ENCODE measurements around the gene KCNC2. TPM values are rescaled to one million over a fixed set of nuclear protein-coding genes. Genes with fewer than 3 reads are reported as not detected.
A peak's percentile ranks its signal among the peaks of the same experiment; 100 is the strongest.
"Not testable (repeated sequence)": the region's sequence is repeated elsewhere in the genome, so short reads cannot be mapped to it uniquely, and the experiment has no call there.

KCNC2 gene
- total RNA-seq, 1 donor, result 0.43 TPM

DNA sequence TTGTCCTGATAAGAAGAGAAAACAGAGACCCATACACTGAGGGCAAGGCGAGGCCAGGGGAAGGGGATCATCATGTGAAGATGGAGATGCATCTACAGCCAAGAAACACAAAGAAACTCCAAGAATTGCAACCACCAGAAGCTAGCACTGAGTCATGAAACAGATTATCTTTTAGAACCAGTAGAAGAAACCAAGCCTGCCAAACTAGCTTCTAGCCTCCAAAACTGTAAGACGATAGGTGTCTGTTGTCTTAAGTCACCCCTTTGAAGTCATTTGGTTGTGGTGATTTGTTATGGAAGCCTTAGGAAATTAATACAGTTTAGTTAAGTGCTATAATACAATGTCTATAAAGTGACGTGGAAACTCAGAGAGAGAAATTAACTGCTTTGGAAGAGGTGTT, 15.4 kb downstream of the KCNC2 start:
- H3K4me3 ChIP-seq (ENCODE audit: low read depth, low read length), result no peak overlapping the region
- no peak for DNase-seq (ENCODE audit: low read depth)
- TF ChIP-seq, protein P1, sequence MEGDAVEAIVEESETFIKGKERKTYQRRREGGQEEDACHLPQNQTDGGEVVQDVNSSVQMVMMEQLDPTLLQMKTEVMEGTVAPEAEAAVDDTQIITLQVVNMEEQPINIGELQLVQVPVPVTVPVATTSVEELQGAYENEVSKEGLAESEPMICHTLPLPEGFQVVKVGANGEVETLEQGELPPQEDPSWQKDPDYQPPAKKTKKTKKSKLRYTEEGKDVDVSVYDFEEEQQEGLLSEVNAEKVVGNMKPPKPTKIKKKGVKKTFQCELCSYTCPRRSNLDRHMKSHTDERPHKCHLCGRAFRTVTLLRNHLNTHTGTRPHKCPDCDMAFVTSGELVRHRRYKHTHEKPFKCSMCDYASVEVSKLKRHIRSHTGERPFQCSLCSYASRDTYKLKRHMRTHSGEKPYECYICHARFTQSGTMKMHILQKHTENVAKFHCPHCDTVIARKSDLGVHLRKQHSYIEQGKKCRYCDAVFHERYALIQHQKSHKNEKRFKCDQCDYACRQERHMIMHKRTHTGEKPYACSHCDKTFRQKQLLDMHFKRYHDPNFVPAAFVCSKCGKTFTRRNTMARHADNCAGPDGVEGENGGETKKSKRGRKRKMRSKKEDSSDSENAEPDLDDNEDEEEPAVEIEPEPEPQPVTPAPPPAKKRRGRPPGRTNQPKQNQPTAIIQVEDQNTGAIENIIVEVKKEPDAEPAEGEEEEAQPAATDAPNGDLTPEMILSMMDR (IDR thresholded peaks at IDR 0.05; ENCODE audit: insufficient read depth, low read depth, low read length), result no peak

DNA sequence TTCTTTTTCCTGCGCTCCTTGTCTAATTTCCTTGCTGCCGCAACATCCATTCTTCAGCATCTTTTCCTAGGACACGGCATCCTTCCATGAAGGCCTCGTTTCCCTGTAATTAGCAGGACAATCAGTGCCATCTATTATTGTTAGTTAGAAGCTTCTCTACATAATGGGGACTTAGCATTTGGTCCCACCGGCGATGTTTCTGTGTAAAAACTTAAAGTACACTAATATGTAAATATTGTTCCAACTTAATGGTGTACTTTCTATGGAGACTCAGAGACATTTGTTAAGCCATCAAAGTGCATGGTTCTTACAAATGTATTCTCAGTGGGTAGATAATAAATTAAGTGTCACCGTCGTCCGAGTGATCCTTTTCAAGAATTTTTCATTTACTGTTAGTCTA, 17.4 kb downstream of the KCNC2 start:
- no peak overlapping the region for H3K4me3 ChIP-seq (ENCODE audit: low read depth, low read length)
- TF ChIP-seq, protein P1 (IDR thresholded peaks at IDR 0.05; ENCODE audit: insufficient read depth, low read depth, low read length), result no peak
- no peak for DNase-seq (ENCODE audit: low read depth)

DNA sequence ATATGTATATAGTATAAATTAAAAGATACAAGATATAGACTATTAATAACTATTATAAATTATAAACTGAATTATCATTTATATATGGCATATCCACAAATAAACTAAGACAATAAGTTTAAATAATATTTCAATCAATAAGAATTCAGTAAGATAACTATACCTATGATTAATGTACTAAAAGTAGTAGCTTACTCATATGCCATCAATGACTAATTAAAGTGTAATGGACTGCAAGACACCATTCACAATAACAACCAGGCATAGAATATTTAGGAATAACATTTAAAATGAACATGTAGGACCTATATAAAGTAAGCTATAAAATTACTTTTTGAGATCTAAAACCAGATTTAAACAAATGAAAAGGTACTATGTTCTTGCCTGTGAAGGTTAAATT, 18.8 kb downstream of the KCNC2 start:
- no peak overlapping the region for H3K4me3 ChIP-seq (ENCODE audit: low read depth, low read length)
- TF ChIP-seq, protein P1 (IDR thresholded peaks at IDR 0.05; ENCODE audit: insufficient read depth, low read depth, low read length), result no peak
- no peak for DNase-seq (ENCODE audit: low read depth)

DNA sequence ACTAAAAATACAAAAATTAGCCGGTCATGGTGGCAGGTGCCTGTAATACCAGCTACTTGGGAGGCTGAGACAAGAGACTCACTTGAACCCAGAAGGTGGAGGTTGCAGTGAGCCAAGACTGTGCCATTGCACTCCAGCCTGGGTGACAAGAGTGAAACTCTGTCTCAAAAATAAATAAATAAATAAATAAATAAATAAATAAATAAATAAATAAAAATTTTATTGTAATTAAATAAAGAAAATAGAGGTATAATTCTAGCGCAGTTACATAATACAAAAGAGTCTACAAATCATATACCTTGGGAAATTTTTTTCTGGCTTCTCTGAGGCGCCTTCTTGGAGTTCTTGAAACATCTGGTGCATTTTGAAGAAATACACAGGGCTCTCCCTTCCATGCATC, 23.8 kb downstream of the KCNC2 start:
- H3K4me3 ChIP-seq (ENCODE audit: low read depth, low read length); DNase-seq (ENCODE audit: low read depth): not testable (repeated sequence)

DNA sequence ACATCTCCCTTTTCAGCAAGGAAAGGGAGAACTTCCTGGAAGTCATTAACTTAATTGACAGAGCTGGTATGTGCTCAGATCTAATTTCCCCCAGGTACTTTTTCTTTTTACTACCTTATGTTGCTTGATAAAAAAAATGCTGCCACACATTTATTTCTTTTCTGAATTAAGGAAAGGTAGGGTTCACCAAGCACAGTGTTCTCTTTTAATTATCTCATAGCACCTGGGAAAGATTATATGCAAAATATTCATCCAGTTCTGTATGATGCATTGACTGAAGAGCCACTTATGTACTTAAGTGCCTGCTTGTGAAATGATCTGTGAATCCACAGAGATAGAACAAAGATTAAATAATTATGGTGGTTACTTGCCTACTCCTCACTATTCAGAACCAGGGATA, 25.1 kb downstream of the KCNC2 start:
- TF ChIP-seq, protein P1 (IDR thresholded peaks at IDR 0.05; ENCODE audit: insufficient read depth, low read depth, low read length), result no peak
- DNase-seq (ENCODE audit: low read depth), result no peak
- H3K4me3 ChIP-seq (ENCODE audit: low read depth, low read length), result no peak overlapping the region

DNA sequence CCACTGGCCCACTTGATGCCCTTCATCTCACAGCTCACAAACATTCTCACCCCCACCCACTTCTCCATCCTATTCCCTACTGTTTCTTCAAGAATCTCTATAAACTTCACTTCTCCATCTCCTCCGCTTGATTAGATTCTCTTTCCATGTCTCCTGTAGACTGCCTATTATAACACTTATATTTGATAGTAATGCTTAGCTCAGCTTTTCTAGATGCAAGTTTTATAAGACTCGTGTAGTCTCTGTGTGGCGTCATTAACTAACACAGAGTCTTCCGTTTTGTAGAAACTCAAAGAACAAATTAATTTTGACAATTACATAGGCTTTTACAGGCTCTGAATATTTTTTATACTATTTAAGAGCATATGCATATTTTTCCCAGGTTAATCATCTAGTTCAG, 25.7 kb downstream of the KCNC2 start:
- no peak for DNase-seq (ENCODE audit: low read depth)
- TF ChIP-seq, protein P1 (IDR thresholded peaks at IDR 0.05; ENCODE audit: insufficient read depth, low read depth, low read length), result no peak
- no peak overlapping the region for H3K4me3 ChIP-seq (ENCODE audit: low read depth, low read length)

DNA sequence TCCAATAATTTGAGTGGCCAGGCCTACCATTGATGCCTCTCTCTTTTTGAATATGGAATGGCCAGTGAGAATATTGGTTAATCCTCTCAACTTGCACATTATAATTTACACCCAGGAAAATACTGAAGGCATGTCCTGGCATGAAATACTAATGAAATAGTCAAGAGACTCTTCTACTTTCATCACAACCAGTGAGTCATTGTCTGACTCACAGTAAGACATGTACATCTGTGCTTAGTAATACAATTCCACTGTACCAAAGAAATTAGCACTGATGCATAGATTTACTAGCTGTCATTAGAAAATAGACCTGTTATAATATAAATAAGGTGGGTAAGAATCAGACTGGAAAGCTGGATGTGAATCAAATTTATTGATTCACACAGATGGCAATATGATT, 31.6 kb downstream of the KCNC2 start:
- TF ChIP-seq, protein P1 (IDR thresholded peaks at IDR 0.05; ENCODE audit: insufficient read depth, low read depth, low read length), result no peak
- DNase-seq (ENCODE audit: low read depth), result peak; percentile 85
- H3K4me3 ChIP-seq (ENCODE audit: low read depth, low read length), result no peak overlapping the region
